ENCODE measurements around the gene EEF2. TPM values are rescaled to one million over a fixed set of nuclear protein-coding genes. Genes with fewer than 3 reads are reported as not detected.
"Not testable (repeated sequence)": the region's sequence is repeated elsewhere in the genome, so short reads cannot be mapped to it uniquely, and the experiment has no call there.

EEF2 gene
- polyA plus RNA-seq, 1 donor from 2014 or later = 716 TPM

DNA sequence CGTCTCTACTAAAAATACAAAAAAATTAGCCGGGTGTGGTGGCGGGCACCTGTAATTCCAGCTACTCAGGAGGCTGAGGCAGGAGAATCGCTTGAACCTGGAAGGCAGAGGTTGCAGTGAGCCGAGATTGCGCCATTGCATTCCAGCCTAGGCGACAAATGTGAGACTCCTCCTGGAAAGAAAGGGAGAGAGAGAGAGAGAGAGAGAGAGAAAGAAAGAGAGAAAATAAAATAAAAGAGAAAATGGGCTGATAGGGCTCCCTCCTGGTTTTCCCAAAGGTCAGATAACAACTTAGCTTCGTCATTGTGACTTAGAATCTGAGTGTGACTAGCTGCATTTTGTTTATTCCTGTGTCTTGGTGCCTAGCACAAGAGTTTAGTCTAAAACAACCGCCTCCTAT lies 20.2 kb upstream of the EEF2 start:
- H3F3A ChIP-seq (ENCODE audit: insufficient read depth, low read length, poor library complexity, severe bottlenecking); H3K36me3 ChIP-seq (ENCODE audit: insufficient read depth, low read length); H4K20me1 ChIP-seq (ENCODE audit: insufficient read depth); H3K9ac ChIP-seq (ENCODE audit: low read length); H3K27me3 ChIP-seq (ENCODE audit: insufficient read depth, low read depth, low read length); H3K4me2 ChIP-seq (ENCODE audit: low read length); H2AFZ ChIP-seq (ENCODE audit: low read depth, low read length); H3K9me3 ChIP-seq (ENCODE audit: low read length); H3K9me2 ChIP-seq (ENCODE audit: insufficient read depth, low read length); H3K4me3 ChIP-seq (ENCODE audit: low read length); H3K27ac ChIP-seq (ENCODE audit: low read length): not testable (repeated sequence)
- H3K79me2 ChIP-seq (replicated peaks; ENCODE audit: insufficient read depth, low read length) = peaks cover 26% of the 10 kb centered on the region

- not testable (repeated sequence) for H4K20me1 ChIP-seq (ENCODE audit: insufficient read depth); H3K9me3 ChIP-seq (ENCODE audit: low read length); H3K9ac ChIP-seq (ENCODE audit: low read length); H3K4me3 ChIP-seq (ENCODE audit: low read length); H2AFZ ChIP-seq (ENCODE audit: low read depth, low read length); H3K27me3 ChIP-seq (ENCODE audit: insufficient read depth, low read depth, low read length); H3K9me2 ChIP-seq (ENCODE audit: insufficient read depth, low read length); H3K4me2 ChIP-seq (ENCODE audit: low read length); H3K36me3 ChIP-seq (ENCODE audit: insufficient read depth, low read length); H3K79me2 ChIP-seq (replicated peaks; ENCODE audit: insufficient read depth, low read length); H3K27ac ChIP-seq (ENCODE audit: low read length); H3F3A ChIP-seq (ENCODE audit: insufficient read depth, low read length, poor library complexity, severe bottlenecking)
Observed at GRCh38 chr19:4000798-4001197, 15.5 kb upstream of the EEF2 start.

- H3F3A ChIP-seq (ENCODE audit: insufficient read depth, low read length, poor library complexity, severe bottlenecking); H3K79me2 ChIP-seq (replicated peaks; ENCODE audit: insufficient read depth, low read length); H3K9me3 ChIP-seq (ENCODE audit: low read length); H2AFZ ChIP-seq (ENCODE audit: low read depth, low read length); H4K20me1 ChIP-seq (ENCODE audit: insufficient read depth); H3K9me2 ChIP-seq (ENCODE audit: insufficient read depth, low read length); H3K27me3 ChIP-seq (ENCODE audit: insufficient read depth, low read depth, low read length); H3K4me3 ChIP-seq (ENCODE audit: low read length); H3K4me2 ChIP-seq (ENCODE audit: low read length); H3K9ac ChIP-seq (ENCODE audit: low read length); H3K36me3 ChIP-seq (ENCODE audit: insufficient read depth, low read length); H3K27ac ChIP-seq (ENCODE audit: low read length): not testable (repeated sequence)
Observed at GRCh38 chr19:3998667-3999412, 13.6 kb upstream of the EEF2 start.

DNA sequence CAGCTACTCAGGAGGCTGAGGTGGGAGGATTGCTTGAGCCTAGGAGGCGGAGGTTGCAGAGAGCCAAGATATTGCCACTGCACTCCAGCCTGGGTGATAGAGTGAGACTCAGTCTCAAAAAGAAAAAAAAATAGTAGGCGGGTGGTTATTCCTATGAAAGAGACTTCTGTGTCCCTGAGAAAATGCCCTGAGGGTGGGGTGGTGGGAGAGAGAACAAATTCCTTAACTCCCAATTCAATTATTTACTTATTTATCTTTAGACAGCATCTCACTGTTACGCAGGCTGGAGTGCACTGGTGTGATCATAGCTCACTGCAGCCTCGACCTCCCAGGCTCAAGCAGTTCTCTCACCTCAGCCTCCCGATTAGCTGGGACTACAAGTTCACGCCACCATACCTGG lies 10.3 kb upstream of the EEF2 start:
- Histone ChIP-seq H3K9me3 (ENCODE audit: low read length) (no peaks in the 10 kb centered on the region), H3K4me3 (ENCODE audit: low read length) (no peak overlapping the region)

More for the DNA sequence above, 10.3 kb upstream of the EEF2 start:
- TF ChIP-seq RAD21 (conservative IDR thresholded peaks at IDR 0.05) = no peak
- TF ChIP-seq, protein P1, sequence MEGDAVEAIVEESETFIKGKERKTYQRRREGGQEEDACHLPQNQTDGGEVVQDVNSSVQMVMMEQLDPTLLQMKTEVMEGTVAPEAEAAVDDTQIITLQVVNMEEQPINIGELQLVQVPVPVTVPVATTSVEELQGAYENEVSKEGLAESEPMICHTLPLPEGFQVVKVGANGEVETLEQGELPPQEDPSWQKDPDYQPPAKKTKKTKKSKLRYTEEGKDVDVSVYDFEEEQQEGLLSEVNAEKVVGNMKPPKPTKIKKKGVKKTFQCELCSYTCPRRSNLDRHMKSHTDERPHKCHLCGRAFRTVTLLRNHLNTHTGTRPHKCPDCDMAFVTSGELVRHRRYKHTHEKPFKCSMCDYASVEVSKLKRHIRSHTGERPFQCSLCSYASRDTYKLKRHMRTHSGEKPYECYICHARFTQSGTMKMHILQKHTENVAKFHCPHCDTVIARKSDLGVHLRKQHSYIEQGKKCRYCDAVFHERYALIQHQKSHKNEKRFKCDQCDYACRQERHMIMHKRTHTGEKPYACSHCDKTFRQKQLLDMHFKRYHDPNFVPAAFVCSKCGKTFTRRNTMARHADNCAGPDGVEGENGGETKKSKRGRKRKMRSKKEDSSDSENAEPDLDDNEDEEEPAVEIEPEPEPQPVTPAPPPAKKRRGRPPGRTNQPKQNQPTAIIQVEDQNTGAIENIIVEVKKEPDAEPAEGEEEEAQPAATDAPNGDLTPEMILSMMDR (IDR thresholded peaks at IDR 0.05; ENCODE audit: poor library complexity, severe bottlenecking) = no peak
- no peak for TF ChIP-seq MXI1 (conservative IDR thresholded peaks at IDR 0.05; ENCODE audit: poor library complexity, severe bottlenecking)
- no peak for TF ChIP-seq TAF1 (IDR thresholded peaks at IDR 0.05; ENCODE audit: low read depth)
- TF ChIP-seq SMC3 (conservative IDR thresholded peaks at IDR 0.05; ENCODE audit: poor library complexity) = no peak
- no peak for TF ChIP-seq POLR2AphosphoS5 (IDR thresholded peaks at IDR 0.05)
- TF ChIP-seq REST (IDR thresholded peaks at IDR 0.05; ENCODE audit: borderline replicate concordance) = no peak
- TF ChIP-seq EP300 (conservative IDR thresholded peaks at IDR 0.05; ENCODE audit: poor library complexity, severe bottlenecking) = no peak
- no peak for TF ChIP-seq EZH2 (IDR thresholded peaks at IDR 0.05; ENCODE audit: borderline replicate concordance, insufficient read depth, low read length, poor library complexity, severe bottlenecking)
- Histone ChIP-seq H3K9me2 (ENCODE audit: insufficient read depth, low read length) (no peaks in the 10 kb centered on the region), H3F3A (ENCODE audit: insufficient read depth, low read length, poor library complexity, severe bottlenecking) (no peaks in the 10 kb centered on the region), H3K79me2 (replicated peaks; ENCODE audit: insufficient read depth, low read length) (no peaks in the 10 kb centered on the region), H3K36me3 (ENCODE audit: insufficient read depth, low read length) (no peaks in the 10 kb centered on the region), H3K4me2 (ENCODE audit: low read length) (no peak overlapping the region), H2AFZ (ENCODE audit: low read depth, low read length) (no peak overlapping the region), H4K20me1 (ENCODE audit: insufficient read depth) (no peaks in the 10 kb centered on the region), H3K9ac (ENCODE audit: low read length) (no peak overlapping the region), H3K27me3 (ENCODE audit: insufficient read depth, low read depth, low read length) (no peaks in the 10 kb centered on the region), H3K27ac (ENCODE audit: low read length) (no peak overlapping the region)

Measured in neural cell (in vitro differentiated cells).